ENCODE data around the gene ARHGEF39.

The ARHGEF39 gene

DNA sequence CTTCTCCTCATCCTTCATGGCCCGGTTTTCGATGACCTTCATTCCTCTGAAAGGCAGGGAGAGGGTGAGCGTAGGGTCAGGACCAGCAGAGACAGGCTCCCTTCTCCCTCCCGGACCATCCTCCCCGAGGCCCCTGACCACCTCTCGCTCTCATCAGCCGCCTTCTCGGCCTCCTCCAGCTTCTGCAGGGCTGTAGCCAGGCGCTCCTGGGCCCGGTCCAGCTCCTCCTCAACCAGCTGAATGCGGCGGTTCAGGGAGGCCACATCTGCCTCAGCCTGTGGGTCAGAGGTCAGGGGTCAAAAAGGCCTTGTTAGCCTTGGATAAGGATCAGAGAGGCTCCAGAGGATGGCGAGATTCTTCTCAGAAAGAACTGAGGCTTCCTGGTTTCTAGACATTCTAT, 20.5 kb upstream of the ARHGEF39 start:
- ATAC-seq: no peak
- TF ChIP-seq, protein P1, sequence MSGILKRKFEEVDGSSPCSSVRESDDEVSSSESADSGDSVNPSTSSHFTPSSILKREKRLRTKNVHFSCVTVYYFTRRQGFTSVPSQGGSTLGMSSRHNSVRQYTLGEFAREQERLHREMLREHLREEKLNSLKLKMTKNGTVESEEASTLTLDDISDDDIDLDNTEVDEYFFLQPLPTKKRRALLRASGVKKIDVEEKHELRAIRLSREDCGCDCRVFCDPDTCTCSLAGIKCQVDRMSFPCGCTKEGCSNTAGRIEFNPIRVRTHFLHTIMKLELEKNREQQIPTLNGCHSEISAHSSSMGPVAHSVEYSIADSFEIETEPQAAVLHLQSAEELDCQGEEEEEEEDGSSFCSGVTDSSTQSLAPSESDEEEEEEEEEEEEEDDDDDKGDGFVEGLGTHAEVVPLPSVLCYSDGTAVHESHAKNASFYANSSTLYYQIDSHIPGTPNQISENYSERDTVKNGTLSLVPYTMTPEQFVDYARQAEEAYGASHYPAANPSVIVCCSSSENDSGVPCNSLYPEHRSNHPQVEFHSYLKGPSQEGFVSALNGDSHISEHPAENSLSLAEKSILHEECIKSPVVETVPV (CRISPR knock-in tag; IDR thresholded peaks at IDR 0.05): no peak
- no peak for TF ChIP-seq SNAI2 (CRISPR knock-in tag; IDR thresholded peaks at IDR 0.05)
- no peak for TF ChIP-seq ESRRG (CRISPR knock-in tag; IDR thresholded peaks at IDR 0.05)
- no peak for TF ChIP-seq PPARA (CRISPR knock-in tag; IDR thresholded peaks at IDR 0.05; ENCODE audit: borderline replicate concordance)
- TF ChIP-seq RARB (CRISPR knock-in tag; IDR thresholded peaks at IDR 0.05): no peak
- TF ChIP-seq, protein P2, sequence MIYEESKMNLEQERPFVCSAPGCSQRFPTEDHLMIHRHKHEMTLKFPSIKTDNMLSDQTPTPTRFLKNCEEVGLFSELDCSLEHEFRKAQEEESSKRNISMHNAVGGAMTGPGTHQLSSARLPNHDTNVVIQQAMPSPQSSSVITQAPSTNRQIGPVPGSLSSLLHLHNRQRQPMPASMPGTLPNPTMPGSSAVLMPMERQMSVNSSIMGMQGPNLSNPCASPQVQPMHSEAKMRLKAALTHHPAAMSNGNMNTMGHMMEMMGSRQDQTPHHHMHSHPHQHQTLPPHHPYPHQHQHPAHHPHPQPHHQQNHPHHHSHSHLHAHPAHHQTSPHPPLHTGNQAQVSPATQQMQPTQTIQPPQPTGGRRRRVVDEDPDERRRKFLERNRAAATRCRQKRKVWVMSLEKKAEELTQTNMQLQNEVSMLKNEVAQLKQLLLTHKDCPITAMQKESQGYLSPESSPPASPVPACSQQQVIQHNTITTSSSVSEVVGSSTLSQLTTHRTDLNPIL (CRISPR knock-in tag; IDR thresholded peaks at IDR 0.05; ENCODE audit: low read depth): no peak
- no peak for TF ChIP-seq TCF4 (CRISPR knock-in tag; IDR thresholded peaks at IDR 0.05; ENCODE audit: borderline replicate concordance)
- no peak for TF ChIP-seq ZNF70 (CRISPR knock-in tag; IDR thresholded peaks at IDR 0.05)
- TF ChIP-seq OSR1 (CRISPR knock-in tag; IDR thresholded peaks at IDR 0.05): no peak
- TF ChIP-seq CSDC2 (CRISPR knock-in tag; IDR thresholded peaks at IDR 0.05): no peak
- TF ChIP-seq ZC3H10 (CRISPR knock-in tag; IDR thresholded peaks at IDR 0.05): no peak
- TF ChIP-seq TOX (CRISPR knock-in tag; IDR thresholded peaks at IDR 0.05; ENCODE audit: borderline replicate concordance): no peak
- TF ChIP-seq ZFP3 (CRISPR knock-in tag; IDR thresholded peaks at IDR 0.05): no peak
- no peak for TF ChIP-seq ZFP30 (CRISPR knock-in tag; IDR thresholded peaks at IDR 0.05)
- TF ChIP-seq, protein P3, sequence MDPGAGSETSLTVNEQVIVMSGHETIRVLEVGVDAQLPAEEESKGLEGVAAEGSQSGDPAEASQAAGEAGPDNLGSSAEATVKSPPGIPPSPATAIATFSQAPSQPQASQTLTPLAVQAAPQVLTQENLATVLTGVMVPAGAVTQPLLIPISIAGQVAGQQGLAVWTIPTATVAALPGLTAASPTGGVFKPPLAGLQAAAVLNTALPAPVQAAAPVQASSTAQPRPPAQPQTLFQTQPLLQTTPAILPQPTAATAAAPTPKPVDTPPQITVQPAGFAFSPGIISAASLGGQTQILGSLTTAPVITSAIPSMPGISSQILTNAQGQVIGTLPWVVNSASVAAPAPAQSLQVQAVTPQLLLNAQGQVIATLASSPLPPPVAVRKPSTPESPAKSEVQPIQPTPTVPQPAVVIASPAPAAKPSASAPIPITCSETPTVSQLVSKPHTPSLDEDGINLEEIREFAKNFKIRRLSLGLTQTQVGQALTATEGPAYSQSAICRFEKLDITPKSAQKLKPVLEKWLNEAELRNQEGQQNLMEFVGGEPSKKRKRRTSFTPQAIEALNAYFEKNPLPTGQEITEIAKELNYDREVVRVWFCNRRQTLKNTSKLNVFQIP (CRISPR knock-in tag; IDR thresholded peaks at IDR 0.05; ENCODE audit: borderline replicate concordance, low read depth): no peak
- TF ChIP-seq ZNF565 (CRISPR knock-in tag; conservative IDR thresholded peaks at IDR 0.05; ENCODE audit: low read depth): no peak

DNA sequence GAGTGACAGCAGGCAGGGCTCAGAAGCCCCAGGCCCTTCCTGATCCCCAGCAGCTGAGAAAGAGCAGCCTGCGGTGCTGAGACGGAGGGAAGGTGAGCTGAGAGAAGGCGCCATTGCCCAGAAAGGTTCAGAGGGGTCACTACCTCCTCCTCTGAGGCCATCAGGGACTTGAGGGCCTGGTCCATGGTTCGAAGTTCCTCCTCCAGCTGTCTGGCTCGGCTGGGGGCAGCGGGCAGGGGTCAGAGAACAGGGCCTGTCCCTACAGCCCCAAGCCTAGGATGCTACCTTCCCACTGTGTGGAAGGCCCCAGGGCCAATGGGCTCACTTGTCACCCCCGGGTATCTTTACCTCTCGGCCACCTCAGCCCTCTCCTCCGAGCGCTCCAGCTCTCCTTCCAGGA, 19.9 kb upstream of the ARHGEF39 start:
- TF ChIP-seq ZC3H10 (CRISPR knock-in tag; IDR thresholded peaks at IDR 0.05) (no peak), PPARA (CRISPR knock-in tag; IDR thresholded peaks at IDR 0.05; ENCODE audit: borderline replicate concordance) (no peak), ZFP30 (CRISPR knock-in tag; IDR thresholded peaks at IDR 0.05) (no peak), TCF4 (CRISPR knock-in tag; IDR thresholded peaks at IDR 0.05; ENCODE audit: borderline replicate concordance) (no peak), TOX (CRISPR knock-in tag; IDR thresholded peaks at IDR 0.05; ENCODE audit: borderline replicate concordance) (no peak), OSR1 (CRISPR knock-in tag; IDR thresholded peaks at IDR 0.05) (no peak), GLIS3 (CRISPR knock-in tag; IDR thresholded peaks at IDR 0.05) (no peak), ZNF565 (CRISPR knock-in tag; conservative IDR thresholded peaks at IDR 0.05; ENCODE audit: low read depth) (no peak)
- TF ChIP-seq, protein P3 (CRISPR knock-in tag; IDR thresholded peaks at IDR 0.05; ENCODE audit: borderline replicate concordance, low read depth): no peak
- TF ChIP-seq, protein P1 (CRISPR knock-in tag; IDR thresholded peaks at IDR 0.05): no peak
- TF ChIP-seq, protein P2 (CRISPR knock-in tag; IDR thresholded peaks at IDR 0.05; ENCODE audit: low read depth): no peak
- no peak for ATAC-seq

DNA sequence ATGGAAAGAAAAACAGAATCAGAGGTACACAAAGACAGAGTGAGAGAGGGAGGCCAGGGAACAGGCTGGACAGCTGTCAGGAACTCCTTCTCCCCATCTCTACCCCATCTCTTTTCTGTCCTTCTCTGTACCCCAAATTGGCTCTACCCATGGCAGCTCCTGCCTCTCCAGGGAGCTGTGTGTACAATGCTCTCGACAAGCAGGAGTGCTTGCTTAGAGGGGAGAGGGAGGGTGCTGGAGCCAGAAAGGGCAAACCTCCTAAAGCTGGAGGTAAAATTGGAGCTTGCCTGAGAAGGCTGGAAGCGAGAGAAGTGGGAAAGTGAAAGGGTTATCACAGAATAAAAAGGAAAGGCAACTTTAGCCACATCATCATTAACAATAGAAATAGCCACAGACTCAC, 18.3 kb upstream of the ARHGEF39 start:
- TF ChIP-seq ZFP30 (CRISPR knock-in tag; IDR thresholded peaks at IDR 0.05) (no peak), ESRRG (CRISPR knock-in tag; IDR thresholded peaks at IDR 0.05) (no peak), TOX (CRISPR knock-in tag; IDR thresholded peaks at IDR 0.05; ENCODE audit: borderline replicate concordance) (no peak), ZC3H10 (CRISPR knock-in tag; IDR thresholded peaks at IDR 0.05) (no peak), ZNF8 (CRISPR knock-in tag; IDR thresholded peaks at IDR 0.05) (no peak)
- TF ChIP-seq, protein P4, sequence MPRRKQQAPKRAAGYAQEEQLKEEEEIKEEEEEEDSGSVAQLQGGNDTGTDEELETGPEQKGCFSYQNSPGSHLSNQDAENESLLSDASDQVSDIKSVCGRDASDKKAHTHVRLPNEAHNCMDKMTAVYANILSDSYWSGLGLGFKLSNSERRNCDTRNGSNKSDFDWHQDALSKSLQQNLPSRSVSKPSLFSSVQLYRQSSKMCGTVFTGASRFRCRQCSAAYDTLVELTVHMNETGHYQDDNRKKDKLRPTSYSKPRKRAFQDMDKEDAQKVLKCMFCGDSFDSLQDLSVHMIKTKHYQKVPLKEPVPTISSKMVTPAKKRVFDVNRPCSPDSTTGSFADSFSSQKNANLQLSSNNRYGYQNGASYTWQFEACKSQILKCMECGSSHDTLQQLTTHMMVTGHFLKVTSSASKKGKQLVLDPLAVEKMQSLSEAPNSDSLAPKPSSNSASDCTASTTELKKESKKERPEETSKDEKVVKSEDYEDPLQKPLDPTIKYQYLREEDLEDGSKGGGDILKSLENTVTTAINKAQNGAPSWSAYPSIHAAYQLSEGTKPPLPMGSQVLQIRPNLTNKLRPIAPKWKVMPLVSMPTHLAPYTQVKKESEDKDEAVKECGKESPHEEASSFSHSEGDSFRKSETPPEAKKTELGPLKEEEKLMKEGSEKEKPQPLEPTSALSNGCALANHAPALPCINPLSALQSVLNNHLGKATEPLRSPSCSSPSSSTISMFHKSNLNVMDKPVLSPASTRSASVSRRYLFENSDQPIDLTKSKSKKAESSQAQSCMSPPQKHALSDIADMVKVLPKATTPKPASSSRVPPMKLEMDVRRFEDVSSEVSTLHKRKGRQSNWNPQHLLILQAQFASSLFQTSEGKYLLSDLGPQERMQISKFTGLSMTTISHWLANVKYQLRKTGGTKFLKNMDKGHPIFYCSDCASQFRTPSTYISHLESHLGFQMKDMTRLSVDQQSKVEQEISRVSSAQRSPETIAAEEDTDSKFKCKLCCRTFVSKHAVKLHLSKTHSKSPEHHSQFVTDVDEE (CRISPR knock-in tag; IDR thresholded peaks at IDR 0.05): no peak
- TF ChIP-seq, protein P5, sequence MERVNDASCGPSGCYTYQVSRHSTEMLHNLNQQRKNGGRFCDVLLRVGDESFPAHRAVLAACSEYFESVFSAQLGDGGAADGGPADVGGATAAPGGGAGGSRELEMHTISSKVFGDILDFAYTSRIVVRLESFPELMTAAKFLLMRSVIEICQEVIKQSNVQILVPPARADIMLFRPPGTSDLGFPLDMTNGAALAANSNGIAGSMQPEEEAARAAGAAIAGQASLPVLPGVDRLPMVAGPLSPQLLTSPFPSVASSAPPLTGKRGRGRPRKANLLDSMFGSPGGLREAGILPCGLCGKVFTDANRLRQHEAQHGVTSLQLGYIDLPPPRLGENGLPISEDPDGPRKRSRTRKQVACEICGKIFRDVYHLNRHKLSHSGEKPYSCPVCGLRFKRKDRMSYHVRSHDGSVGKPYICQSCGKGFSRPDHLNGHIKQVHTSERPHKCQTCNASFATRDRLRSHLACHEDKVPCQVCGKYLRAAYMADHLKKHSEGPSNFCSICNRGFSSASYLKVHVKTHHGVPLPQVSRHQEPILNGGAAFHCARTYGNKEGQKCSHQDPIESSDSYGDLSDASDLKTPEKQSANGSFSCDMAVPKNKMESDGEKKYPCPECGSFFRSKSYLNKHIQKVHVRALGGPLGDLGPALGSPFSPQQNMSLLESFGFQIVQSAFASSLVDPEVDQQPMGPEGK (CRISPR knock-in tag; IDR thresholded peaks at IDR 0.05; ENCODE audit: borderline replicate concordance): no peak
- ATAC-seq: no peak
